ENCODE measurements around the gene SUSD6. TPM values are rescaled to one million over a fixed set of nuclear protein-coding genes. Genes with fewer than 3 reads are reported as not detected.

Gene SUSD6
- total and polyA plus RNA-seq, 12 donors: 5.9 to 46.3 (median 25.2) TPM

GRCh38 chr14:69573205-69573830 lies 38.1 kb upstream of the SUSD6 start:
- WGBS, 2 donors: 12 to 18% methylated on average over 49 to 51 of the region's 51 CpGs
- H3K36me3 ChIP-seq: no peaks in the 10 kb centered on the region
- peaks cover 0 to 2% (median 0%) of the 10 kb centered on the region in 11 donors for H3K9me3 ChIP-seq
- H3K4me3 ChIP-seq: peak overlapping the region in 7 of 10 donors; percentile 14 to 61 (median 22)
- DNase-seq: no peak
- TF ChIP-seq, protein P1, sequence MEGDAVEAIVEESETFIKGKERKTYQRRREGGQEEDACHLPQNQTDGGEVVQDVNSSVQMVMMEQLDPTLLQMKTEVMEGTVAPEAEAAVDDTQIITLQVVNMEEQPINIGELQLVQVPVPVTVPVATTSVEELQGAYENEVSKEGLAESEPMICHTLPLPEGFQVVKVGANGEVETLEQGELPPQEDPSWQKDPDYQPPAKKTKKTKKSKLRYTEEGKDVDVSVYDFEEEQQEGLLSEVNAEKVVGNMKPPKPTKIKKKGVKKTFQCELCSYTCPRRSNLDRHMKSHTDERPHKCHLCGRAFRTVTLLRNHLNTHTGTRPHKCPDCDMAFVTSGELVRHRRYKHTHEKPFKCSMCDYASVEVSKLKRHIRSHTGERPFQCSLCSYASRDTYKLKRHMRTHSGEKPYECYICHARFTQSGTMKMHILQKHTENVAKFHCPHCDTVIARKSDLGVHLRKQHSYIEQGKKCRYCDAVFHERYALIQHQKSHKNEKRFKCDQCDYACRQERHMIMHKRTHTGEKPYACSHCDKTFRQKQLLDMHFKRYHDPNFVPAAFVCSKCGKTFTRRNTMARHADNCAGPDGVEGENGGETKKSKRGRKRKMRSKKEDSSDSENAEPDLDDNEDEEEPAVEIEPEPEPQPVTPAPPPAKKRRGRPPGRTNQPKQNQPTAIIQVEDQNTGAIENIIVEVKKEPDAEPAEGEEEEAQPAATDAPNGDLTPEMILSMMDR (IDR thresholded peaks at IDR 0.05): no peak
- no peak overlapping the region for H3K27ac ChIP-seq
- intact Hi-C loops (cut with DNase I): loop anchor here in 3 of 10 donors (5.0 kb wide), 2 partner anchors 41 to 331 kb away; no protein-coding TSS in a partner anchor
- H3K4me1 ChIP-seq: peaks cover 12 to 38% (median 33%) of the 10 kb centered on the region in 9 donors
- ATAC-seq: peak in 1 of 8 donors; percentile 37
- H3K27me3 ChIP-seq: peaks cover 33 to 100% (median 95%) of the 10 kb centered on the region in 7 donors

- ATAC-seq (peak in 1 of 8 donors; percentile 20), DNase-seq (no peak)
- Histone ChIP-seq H3K9me3 (peaks cover 0 to 2% (median 0%) of the 10 kb centered on the region in 11 donors), H3K4me3 (peak overlapping the region in 8 of 10 donors; percentile 6 to 61 (median 33)), H3K27ac (no peak overlapping the region), H3K27me3 (peaks cover 33 to 100% (median 90%) of the 10 kb centered on the region in 7 donors), H3K36me3 (no peaks in the 10 kb centered on the region), H3K4me1 (peaks cover 12 to 38% (median 33%) of the 10 kb centered on the region in 9 donors)
- intact Hi-C loops (cut with DNase I): loop anchor here in 3 of 10 donors (5.0 kb wide), 2 partner anchors 42 to 332 kb away; no protein-coding TSS in a partner anchor
- WGBS, 2 donors: 2 to 4% methylated on average over 15 of the region's 15 CpGs
- TF ChIP-seq, protein P1 (IDR thresholded peaks at IDR 0.05): no peak
Observed at GRCh38 chr14:69573831-69574262, 37.5 kb upstream of the SUSD6 start.

- peak in 1 of 2 donors; percentile 53 for DNase-seq
- intact Hi-C loops (cut with DNase I): loop anchor here in 3 of 10 donors (5.0 kb wide), 2 partner anchors 42 to 332 kb away; no protein-coding TSS in a partner anchor
- 1% methylated on average over 51 to 52 of the region's 52 CpGs for WGBS, 2 donors
Observed at GRCh38 chr14:69574263-69574953, 37.0 kb upstream of the SUSD6 start, which contains the start of gene CCDC177. TSS of gene CCDC177 (minus strand) at chr14:69574871. CDS start at chr14:69573622, 1,249 bp downstream.

More at GRCh38 chr14:69574263-69574953, 37.0 kb upstream of the SUSD6 start, which contains the start of gene CCDC177:
- Histone ChIP-seq H3K9me3 (peaks cover 0 to 2% (median 0%) of the 10 kb centered on the region in 11 donors), H3K4me1 (peaks cover 12 to 38% (median 33%) of the 10 kb centered on the region in 9 donors), H3K27me3 (peaks cover 33 to 97% (median 85%) of the 10 kb centered on the region in 7 donors), H3K4me3 (peak within 1 kb of the TSS in 8 of 10 donors; percentile 6 to 61 (median 33)), H3K36me3 (no peaks in the 10 kb centered on the region), H3K27ac (no peak within 1 kb of the TSS)
- TF ChIP-seq, protein P1 (IDR thresholded peaks at IDR 0.05): peak; percentile 46 to 87 (median 79)
- peak in 5 of 8 donors; percentile 55 to 77 (median 62) for ATAC-seq
